ENCODE results near the gene ATG4B. TPM values are rescaled to one million over a fixed set of nuclear protein-coding genes. Genes with fewer than 3 reads are reported as not detected.
A peak's percentile ranks its signal among the peaks of the same experiment; 100 is the strongest.

The ATG4B gene
- total RNA-seq, 1 donor from 2014 or later, result 112 TPM

- DNase-seq (ENCODE audit: low read depth, low spot score), result no peak
- Mint-ChIP-seq H3K9me3 (no peaks in the 10 kb centered on the region), H3K4me3 (no peak overlapping the region), H3K27ac (ENCODE audit: unreplicated experiment) (peak overlapping the region; percentile 43), H3K36me3 (ENCODE audit: low read depth) (peaks cover 6% of the 10 kb centered on the region), H3K27me3 (ENCODE audit: low read depth) (no peaks in the 10 kb centered on the region), H3K4me1 (no peaks in the 10 kb centered on the region)
- TF ChIP-seq, protein P1, sequence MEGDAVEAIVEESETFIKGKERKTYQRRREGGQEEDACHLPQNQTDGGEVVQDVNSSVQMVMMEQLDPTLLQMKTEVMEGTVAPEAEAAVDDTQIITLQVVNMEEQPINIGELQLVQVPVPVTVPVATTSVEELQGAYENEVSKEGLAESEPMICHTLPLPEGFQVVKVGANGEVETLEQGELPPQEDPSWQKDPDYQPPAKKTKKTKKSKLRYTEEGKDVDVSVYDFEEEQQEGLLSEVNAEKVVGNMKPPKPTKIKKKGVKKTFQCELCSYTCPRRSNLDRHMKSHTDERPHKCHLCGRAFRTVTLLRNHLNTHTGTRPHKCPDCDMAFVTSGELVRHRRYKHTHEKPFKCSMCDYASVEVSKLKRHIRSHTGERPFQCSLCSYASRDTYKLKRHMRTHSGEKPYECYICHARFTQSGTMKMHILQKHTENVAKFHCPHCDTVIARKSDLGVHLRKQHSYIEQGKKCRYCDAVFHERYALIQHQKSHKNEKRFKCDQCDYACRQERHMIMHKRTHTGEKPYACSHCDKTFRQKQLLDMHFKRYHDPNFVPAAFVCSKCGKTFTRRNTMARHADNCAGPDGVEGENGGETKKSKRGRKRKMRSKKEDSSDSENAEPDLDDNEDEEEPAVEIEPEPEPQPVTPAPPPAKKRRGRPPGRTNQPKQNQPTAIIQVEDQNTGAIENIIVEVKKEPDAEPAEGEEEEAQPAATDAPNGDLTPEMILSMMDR (conservative IDR thresholded peaks at IDR 0.05), result no peak
These were observed 17.1 kb downstream of the ATG4B start for GRCh38 chr2:241654551-241654950.

DNA sequence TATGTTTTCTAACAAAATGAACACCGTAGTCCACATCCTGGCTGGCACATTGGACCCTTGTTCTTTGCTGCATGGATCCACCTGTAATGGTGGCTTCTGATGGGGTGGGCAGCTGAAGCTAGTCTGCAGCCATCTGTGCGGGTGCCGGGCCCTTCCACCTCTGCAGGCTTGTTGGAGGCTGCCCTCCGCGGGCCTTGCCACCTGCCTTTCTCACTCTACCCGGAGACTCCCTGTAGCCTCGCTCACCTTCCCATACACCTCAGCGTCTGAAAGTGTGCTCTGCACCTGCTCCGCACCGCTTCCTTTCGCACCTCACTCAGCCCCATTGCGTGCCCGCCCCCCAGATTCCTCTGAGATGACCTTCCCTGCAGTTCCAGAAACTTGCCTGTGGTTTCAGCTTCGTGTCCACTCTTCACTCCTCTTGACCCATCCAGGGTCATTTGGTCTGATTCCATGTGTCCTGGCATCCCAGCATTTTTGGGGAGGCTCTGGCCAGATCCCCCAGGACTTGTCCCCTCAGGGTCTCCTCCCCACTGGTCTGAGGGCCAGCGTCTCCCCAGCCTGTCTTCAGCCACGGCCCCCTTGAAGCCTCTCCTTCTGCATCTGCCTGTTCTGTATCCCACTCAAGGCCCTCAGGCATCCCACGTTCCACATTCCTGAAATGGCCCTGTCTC is 18.2 kb downstream of the ATG4B start:
- Mint-ChIP-seq H3K27ac (ENCODE audit: unreplicated experiment) (no peak overlapping the region), H3K4me3 (no peak overlapping the region), H3K36me3 (ENCODE audit: low read depth) (peaks cover 6% of the 10 kb centered on the region), H3K9me3 (no peaks in the 10 kb centered on the region), H3K4me1 (no peaks in the 10 kb centered on the region), H3K27me3 (ENCODE audit: low read depth) (no peaks in the 10 kb centered on the region)
- no peak for DNase-seq (ENCODE audit: low read depth, low spot score)
- TF ChIP-seq, protein P1 (conservative IDR thresholded peaks at IDR 0.05), result no peak

DNA sequence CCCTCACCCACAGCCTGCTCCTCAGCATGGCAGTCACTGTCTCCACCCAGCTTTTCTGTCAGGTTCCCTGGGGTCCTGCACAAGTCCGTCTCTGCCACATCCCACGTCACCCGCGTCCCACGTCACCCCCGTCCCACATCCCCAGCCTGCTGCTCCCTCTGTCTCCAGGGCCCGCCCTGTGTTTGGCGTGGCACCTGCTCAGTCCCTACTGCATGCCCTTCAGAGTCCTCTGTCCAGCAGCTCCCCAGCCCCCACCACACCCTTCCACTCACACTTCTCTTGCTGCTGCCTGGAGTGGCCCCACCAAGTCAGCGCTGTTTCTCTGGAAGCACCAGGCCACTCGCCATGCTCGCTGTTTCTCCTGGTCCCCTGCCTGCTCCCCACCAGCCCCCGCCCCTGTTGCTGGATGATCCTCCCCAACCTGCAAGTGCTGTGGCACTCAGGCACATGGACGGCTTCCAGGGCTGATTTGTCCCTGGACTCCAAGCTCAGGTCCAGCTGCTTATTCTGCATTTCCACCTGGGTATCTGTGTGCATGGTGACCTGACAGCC is 18.8 kb downstream of the ATG4B start:
- Mint-ChIP-seq H3K4me3 (no peak overlapping the region), H3K36me3 (ENCODE audit: low read depth) (peaks cover 6% of the 10 kb centered on the region), H3K9me3 (no peaks in the 10 kb centered on the region), H3K4me1 (no peaks in the 10 kb centered on the region), H3K27me3 (ENCODE audit: low read depth) (no peaks in the 10 kb centered on the region), H3K27ac (ENCODE audit: unreplicated experiment) (no peak overlapping the region)
- DNase-seq (ENCODE audit: low read depth, low spot score), result no peak
- TF ChIP-seq, protein P1 (conservative IDR thresholded peaks at IDR 0.05), result no peak

- Mint-ChIP-seq H3K9me3 (no peaks in the 10 kb centered on the region), H3K36me3 (ENCODE audit: low read depth) (no peaks in the 10 kb centered on the region), H3K27ac (ENCODE audit: unreplicated experiment) (no peak overlapping the region), H3K4me3 (no peak overlapping the region), H3K4me1 (no peaks in the 10 kb centered on the region), H3K27me3 (ENCODE audit: low read depth) (no peaks in the 10 kb centered on the region)
- TF ChIP-seq, protein P1 (conservative IDR thresholded peaks at IDR 0.05), result no peak
- DNase-seq (ENCODE audit: low read depth, low spot score), result no peak
These were observed 20.3 kb downstream of the ATG4B start for GRCh38 chr2:241657786-241658254.

- DNase-seq (ENCODE audit: low read depth, low spot score), result no peak
- no peak overlapping the region for H3K27ac Mint-ChIP-seq (ENCODE audit: unreplicated experiment)
- H3K36me3 Mint-ChIP-seq (ENCODE audit: low read depth), result no peaks in the 10 kb centered on the region
- H3K4me3 Mint-ChIP-seq, result no peak overlapping the region
- H3K9me3 Mint-ChIP-seq, result no peaks in the 10 kb centered on the region
- no peaks in the 10 kb centered on the region for H3K27me3 Mint-ChIP-seq (ENCODE audit: low read depth)
- H3K4me1 Mint-ChIP-seq, result no peaks in the 10 kb centered on the region
- TF ChIP-seq, protein P1 (conservative IDR thresholded peaks at IDR 0.05), result no peak
These were observed 20.8 kb downstream of the ATG4B start for GRCh38 chr2:241658296-241658695.

Measured in neural crest cell (in vitro differentiated cells).